Measurements from ENCODE around the gene CMIP. TPM values are rescaled to one million over a fixed set of nuclear protein-coding genes. Genes with fewer than 3 reads are reported as not detected.

The CMIP gene
- total RNA-seq, 1 donor from 2014 or later: 19.8 TPM

DNA sequence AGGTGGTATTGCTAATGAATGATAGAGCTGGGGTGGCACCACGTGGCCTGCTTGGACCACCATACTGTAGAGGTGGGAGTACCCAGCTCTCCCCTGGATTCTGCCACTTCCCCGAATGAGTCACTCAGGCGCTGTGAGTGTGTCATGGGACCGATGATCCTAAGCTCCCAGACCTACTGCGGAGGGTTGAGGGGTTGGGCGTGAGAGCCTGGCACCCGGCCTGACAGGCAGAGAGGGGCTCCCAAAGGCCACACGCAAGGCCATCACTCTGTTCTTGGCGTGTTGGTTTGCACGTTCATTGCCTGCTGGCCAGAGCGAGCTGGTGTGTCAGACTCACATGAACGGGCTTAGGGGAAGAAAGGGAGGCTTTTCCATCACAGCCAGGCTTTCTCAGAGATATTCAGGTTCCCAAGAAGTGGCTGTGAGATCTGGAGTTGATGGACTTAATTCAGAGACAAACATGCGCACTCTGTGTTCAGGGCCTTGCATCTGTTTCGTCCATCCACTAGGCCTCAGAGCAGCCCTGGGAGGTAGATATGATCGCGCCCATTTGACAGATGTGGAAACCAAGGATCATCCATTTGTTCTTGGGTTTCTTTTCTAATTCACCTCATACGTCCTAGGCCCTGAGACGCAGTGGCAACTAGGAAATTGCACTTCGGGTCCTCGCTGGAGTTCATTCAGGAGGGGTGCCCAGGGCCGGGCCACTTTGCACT, 41.4 kb downstream of the CMIP start:
- intact Hi-C loops (cut with DNase I): no loop called here
- no peak for DNase-seq (ENCODE audit: low spot score)

DNA sequence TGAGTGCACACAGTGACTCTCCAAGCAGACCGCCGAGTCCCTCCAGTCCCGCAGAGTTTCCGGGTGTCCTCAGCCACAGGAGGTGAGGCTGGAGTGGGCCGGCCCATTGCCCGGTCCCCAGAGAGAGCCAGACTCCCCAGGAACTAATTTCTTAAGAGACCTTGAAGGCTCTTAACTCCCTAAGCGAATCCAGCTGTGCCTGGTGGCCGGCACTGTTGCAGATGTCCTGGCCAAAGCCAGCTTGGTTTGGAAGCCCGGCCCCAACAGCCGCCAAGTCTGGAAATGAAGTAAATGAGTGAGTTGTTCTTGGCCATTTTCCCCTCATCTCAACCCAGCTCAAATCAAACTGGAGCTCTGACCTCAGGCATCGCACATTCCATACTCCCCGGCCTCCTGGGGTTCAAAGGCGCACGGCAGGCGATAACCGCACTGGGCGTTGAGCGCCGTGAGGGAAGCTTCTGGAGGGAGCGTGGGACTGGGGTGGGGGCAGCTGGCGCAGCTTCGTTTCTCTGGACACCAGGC, 42.0 kb downstream of the CMIP start:
- DNase-seq (ENCODE audit: low spot score): no peak
- intact Hi-C loops (cut with DNase I): no loop called here

GRCh38 chr16:81487301-81487720, 42.7 kb downstream of the CMIP start:
- intact Hi-C loops (cut with DNase I): no loop called here
- no peak for DNase-seq (ENCODE audit: low spot score)

GRCh38 chr16:81488687-81489411, 44.2 kb downstream of the CMIP start:
- intact Hi-C loops (cut with DNase I): no loop called here
- no peak for DNase-seq (ENCODE audit: low spot score)

DNA sequence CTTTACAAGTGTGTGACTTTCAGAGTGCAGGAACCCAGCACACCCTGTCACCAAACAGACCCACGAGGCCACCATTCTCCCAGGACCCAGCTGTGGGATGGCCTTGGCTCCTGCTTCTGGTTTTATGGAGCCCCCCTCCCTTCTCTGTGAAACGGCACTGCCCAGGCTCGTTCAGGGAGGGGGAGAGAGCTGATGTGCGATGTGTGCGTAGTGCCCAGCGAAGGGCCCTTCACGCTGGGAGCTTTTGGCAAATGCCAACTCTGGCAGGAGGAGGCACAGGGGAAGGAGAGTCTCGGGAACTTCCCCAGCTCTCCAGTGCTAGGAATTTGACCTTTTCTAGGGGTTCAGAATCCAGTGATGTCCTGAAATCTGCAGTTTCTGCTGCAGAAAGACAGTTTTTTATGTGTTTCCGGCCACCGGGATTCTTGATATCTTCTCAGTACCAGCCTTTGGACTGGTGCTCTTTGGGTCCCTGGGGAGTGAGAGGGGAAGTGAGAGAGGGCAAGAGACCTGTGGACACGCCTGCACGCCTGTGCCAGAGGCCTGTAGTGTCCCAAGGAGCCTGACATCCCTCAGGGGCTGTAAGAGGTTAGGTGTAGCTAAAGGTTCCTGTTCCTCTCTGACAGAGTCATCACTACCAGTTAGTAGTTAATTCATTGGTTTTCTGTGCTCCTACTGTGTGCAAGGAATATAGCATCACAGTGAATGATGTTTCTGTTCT, 45.1 kb downstream of the CMIP start:
- intact Hi-C loops (cut with DNase I): loop anchor here (5.0 kb wide), 1 partner anchor 42 kb away; no protein-coding TSS in a partner anchor
- DNase-seq (ENCODE audit: low spot score): no peak

- DNase-seq (ENCODE audit: low spot score): no peak
- intact Hi-C loops (cut with DNase I): loop anchor here (1.0 to 5.0 kb wide), 2 partner anchors 44 to 121 kb away; no protein-coding TSS in a partner anchor
Observed at GRCh38 chr16:81491541-81492188, 47.1 kb downstream of the CMIP start.

DNA sequence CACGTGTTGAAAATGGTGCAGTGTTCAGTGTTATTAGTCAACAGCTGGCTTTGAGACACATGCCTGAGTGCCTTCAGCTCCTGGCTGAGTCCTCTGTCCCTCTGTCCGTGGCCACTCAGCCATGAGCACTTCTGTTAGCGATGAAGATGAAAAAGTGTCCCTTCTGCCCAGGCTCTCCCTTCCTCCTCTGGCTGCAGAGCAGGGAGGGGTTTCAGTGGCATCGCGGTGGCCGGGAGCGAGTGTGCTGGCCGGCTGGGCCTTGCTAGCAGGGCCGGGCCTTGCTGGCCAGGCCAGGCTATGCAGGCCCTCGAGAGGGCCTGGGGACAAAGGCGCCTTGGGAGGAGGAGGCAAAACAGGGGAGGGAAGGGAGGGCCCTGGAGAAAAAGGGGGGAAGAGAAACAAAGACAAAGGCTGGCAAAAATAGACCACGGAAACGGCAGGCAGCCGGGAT, 47.7 kb downstream of the CMIP start:
- no peak for DNase-seq (ENCODE audit: low spot score)
- intact Hi-C loops (cut with DNase I): loop anchor here (1.0 to 5.0 kb wide), 2 partner anchors 45 to 120 kb away; no protein-coding TSS in a partner anchor

DNA sequence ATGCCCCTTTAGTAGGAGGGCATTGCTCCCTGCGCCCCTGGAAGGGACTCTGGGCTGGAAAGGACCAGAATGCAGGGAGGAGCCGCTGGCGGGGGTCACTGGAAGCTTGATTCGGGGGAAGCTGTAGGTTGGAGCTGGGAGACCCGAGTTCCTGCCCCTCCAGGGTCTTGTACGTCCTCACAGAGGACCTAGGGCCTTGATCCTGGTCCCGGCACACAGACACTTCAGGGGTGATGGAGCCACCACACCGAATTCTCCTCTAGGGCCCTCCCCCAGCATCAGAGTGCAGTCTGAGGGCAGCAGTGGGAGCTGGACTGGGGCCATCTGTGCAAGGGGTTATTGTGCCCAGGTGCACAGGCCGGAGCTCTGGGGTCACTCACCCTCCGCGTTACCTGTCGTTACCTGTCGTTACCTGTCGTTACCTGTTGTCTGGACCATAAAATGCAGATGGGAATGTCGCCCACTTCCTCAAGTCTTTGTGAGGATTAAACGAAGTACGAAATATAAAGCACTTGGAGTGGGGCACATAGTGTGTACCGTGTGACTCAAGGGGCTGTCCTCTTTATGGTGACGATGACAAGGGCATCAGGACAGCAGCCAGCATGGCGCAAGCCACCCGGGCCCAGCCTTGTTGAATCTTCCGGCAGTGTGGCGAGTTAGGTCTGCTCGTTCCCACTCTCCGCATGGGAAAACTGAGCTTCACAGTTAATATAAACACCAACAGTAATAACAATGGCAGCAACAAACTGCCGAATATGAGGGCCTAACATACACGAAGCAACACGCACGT, 48.6 kb downstream of the CMIP start:
- no peak for DNase-seq (ENCODE audit: low spot score)
- intact Hi-C loops (cut with DNase I): loop anchor here (1.0 to 5.0 kb wide), 2 partner anchors 46 to 119 kb away; no protein-coding TSS in a partner anchor

DNA sequence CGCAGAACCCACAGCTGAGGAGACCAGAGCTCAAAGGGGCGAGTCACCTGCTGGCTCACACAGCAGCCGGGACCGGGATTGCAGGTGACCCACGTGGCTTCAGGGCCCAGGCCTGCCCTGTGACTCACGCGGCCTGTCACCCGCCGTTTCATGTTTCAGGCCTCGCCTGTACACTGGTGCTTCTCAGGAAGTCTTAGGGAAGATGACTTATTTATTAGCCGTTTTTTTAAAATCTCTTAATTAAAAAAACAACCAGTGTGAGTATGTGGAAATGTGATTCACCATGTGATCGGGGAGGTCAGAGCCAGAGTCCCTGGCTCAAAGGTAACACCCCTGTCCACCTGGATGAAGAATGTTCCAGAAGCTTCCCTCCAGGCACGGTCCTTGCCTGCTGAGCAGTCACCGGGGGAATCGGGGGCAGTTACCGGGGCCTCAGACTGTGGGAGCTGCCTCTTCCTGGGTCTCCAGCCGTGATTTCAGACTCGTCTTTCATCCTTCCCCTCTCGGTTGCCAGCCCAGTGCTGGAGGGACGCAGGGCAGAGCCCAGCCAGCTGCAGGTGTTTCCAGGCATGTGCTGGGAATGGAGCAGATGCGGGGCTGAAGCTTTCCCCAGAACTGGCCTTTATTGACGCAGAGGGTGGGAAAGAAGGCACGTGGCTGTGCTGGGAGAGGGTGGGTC, 49.3 kb downstream of the CMIP start:
- intact Hi-C loops (cut with DNase I): loop anchor here (5.0 kb wide), 1 partner anchor 47 kb away; no protein-coding TSS in a partner anchor
- no peak for DNase-seq (ENCODE audit: low spot score)

- no peak for DNase-seq (ENCODE audit: low spot score)
- intact Hi-C loops (cut with DNase I): loop anchor here (5.0 kb wide), 1 partner anchor 47 kb away; no protein-coding TSS in a partner anchor
Observed at GRCh38 chr16:81494434-81494806, 49.8 kb downstream of the CMIP start.

DNA sequence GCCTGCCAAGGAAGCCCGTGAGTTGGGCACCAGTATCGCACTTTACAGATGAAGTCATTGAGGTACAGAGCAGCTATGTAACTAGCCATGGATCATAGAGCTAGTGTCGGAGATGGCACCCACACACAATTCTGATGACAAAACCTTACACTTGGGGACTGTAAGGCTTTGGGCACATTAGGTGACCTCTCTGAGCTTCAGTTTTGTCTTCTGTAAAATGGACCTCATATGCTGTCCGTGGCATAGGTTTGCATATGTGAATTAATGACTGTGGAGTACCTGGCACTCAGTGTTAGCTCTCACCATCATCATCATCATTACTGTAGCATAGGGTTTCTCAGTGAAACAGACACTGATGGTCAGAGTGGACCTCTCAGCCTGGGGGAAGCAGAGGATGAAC, 50.3 kb downstream of the CMIP start:
- intact Hi-C loops (cut with DNase I): loop anchor here (5.0 kb wide), 1 partner anchor 48 kb away; no protein-coding TSS in a partner anchor
- DNase-seq (ENCODE audit: low spot score): no peak

GRCh38 chr16:81495321-81496234, 51.0 kb downstream of the CMIP start:
- peak; percentile 90 for DNase-seq (ENCODE audit: low spot score)
- intact Hi-C loops (cut with DNase I): no loop called here

DNA sequence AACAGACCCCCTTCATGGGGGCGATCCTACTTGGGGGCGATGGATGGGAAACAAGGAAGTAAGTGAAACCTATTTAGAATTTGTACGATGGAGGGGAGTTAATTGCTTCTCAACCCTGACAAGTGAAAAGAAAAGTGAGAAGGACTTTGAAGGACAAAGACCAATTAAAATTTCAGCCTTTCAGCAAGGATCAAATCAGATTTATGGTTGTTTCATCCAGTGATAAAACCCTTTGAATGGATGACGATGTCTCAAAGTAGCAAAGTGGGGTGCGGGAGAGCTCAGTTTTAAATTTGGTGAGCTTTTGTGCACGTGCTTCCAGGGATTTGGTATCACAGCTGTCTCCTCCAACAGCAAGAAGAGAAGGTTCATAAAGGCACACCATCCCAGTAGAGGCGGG, 51.7 kb downstream of the CMIP start:
- intact Hi-C loops (cut with DNase I): no loop called here
- no peak for DNase-seq (ENCODE audit: low spot score)

GRCh38 chr16:81496742-81497141, 52.1 kb downstream of the CMIP start:
- no peak for DNase-seq (ENCODE audit: low spot score)
- intact Hi-C loops (cut with DNase I): no loop called here

GRCh38 chr16:81497690-81498089, 53.1 kb downstream of the CMIP start:
- intact Hi-C loops (cut with DNase I): no loop called here
- no peak for DNase-seq (ENCODE audit: low spot score)

- DNase-seq (ENCODE audit: low spot score): no peak
- intact Hi-C loops (cut with DNase I): no loop called here
Observed at GRCh38 chr16:81498351-81498750, 53.7 kb downstream of the CMIP start.

Measured in cardiac septum (tissue), 1 donor.